ENCODE data around the gene CCDC192.

DNA sequence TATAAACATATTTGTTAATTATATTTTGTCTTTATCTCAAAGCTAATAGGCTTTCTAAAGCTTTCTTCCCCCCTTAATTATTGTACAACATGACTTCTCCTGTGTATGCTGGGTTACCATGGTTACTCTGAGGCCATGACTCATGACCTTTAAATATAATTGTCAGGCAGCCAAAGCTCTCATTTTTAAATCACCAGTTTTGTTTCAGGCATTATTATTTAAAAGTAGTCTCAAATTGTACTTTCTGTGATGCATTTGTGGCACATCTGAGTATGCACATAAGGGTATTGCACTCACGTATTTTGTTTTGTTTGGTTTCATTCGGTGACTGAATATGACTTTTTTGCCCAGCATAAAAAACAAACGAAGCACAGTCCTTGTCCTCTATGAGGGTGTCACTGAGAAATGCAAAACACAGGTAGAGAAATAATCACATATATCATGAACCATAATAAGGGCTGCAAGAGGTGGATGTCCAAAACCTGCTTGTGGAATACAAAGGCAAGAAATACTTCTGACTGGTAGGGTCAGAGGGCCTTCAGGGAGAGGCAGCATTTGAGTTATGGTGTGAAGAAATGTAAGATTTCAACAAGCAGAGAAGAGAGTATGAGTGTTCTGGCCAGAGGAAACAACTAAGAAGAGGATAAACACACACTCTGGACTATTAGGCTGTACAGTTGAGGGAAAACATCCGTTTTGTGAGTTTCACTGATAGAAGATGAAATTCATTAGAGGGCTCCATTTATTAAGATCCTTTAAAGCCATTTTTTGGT is 2.1 kb downstream of the CCDC192 start:
- no peak for TF ChIP-seq POLR2A (IDR thresholded peaks at IDR 0.05)
- TF ChIP-seq CTCF (IDR thresholded peaks at IDR 0.05): no peak
